ENCODE results near the gene STK11IP.

The STK11IP gene

DNA sequence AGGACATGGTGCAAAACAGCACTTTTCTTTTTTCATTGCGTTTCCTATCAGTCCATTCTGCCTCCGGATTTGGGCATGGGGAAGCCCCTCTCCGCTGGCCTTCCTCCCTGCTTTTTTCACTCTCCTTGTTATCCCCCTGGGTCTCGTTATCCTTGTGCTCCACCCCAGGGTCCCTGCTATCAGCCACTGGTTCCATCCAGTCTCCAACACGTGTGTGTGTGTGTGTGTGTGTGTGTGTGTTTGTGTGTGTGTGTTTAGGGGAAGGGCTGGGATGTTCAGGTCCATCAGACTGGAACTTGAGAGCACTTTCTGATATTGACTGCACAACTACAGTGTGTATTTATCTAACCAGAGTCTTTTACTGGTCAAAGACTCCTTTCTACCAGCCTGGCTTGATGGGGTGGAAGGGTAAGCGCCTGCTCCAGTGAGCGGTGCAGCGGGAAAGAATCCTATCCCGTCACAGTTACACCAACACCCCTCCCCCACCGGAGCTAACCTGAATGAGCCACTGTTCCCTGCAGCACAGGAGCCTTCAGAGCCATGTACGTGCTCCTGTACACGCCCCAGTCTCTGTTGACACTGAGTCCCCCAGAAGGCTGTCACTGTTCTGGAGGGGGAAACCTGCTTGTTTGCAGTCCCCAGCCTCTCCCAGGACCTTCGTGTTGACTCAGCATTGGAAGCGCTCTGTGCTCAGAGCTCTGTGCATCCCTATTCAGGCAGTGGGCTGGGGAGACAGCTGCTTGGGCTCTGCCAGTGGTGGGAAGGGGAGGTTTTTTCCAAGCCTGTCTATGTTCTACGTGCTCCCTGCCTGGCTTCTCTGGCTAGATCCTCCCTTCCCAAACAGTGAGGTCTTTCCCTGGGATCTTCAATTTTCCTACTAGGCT, 20.9 kb upstream of the STK11IP start:
- ChIA-PET CTCF (interaction anchor here (0.6 to 0.9 kb wide), 3 partner anchors 16 to 357 kb away, joined by 3 to 8 read pairs (median 3); no protein-coding TSS in a partner anchor), POLR2A (ENCODE audit: low non-redundant PET) (no interaction called here)
- no peak overlapping the region for H3K27ac ChIP-seq
- DNase-seq (ENCODE audit: low spot score): no peak
- TF ChIP-seq, protein P1, sequence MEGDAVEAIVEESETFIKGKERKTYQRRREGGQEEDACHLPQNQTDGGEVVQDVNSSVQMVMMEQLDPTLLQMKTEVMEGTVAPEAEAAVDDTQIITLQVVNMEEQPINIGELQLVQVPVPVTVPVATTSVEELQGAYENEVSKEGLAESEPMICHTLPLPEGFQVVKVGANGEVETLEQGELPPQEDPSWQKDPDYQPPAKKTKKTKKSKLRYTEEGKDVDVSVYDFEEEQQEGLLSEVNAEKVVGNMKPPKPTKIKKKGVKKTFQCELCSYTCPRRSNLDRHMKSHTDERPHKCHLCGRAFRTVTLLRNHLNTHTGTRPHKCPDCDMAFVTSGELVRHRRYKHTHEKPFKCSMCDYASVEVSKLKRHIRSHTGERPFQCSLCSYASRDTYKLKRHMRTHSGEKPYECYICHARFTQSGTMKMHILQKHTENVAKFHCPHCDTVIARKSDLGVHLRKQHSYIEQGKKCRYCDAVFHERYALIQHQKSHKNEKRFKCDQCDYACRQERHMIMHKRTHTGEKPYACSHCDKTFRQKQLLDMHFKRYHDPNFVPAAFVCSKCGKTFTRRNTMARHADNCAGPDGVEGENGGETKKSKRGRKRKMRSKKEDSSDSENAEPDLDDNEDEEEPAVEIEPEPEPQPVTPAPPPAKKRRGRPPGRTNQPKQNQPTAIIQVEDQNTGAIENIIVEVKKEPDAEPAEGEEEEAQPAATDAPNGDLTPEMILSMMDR (conservative IDR thresholded peaks at IDR 0.05; ENCODE audit: low read depth): no peak

- no peak for DNase-seq (ENCODE audit: low spot score)
- TF ChIP-seq, protein P1 (conservative IDR thresholded peaks at IDR 0.05; ENCODE audit: low read depth): no peak
- H3K27ac ChIP-seq: no peak overlapping the region
- ChIA-PET POLR2A (ENCODE audit: low non-redundant PET) (no interaction called here), CTCF (no interaction called here)
These were observed 18.6 kb upstream of the STK11IP start for GRCh38 chr2:219578811-219579613.

DNA sequence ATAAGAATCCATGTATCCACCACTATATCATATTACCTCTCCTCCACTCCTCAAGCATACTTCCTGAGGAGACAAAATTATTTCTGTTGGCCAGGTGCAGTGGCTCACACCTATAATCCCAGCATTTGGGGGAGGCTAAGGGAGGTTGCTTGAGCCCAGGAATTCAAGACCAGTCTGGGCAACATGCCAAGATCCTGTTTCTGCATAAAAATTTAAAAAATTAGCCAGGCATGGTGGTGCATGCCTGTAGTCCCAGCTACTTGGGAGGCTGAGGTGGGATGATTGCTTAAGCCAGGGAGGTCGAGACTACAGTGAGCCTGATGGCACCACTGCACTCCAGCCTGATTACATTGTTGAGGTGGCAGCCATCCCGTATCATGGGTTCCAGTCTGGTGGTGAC, 16.3 kb upstream of the STK11IP start:
- no peak for DNase-seq (ENCODE audit: low spot score)
- ChIA-PET POLR2A (ENCODE audit: low non-redundant PET) (no interaction called here), CTCF (interaction anchor here (0.8 kb wide), 1 partner anchor 40 kb away, joined by 3 read pairs; no protein-coding TSS in a partner anchor)
- TF ChIP-seq, protein P1 (conservative IDR thresholded peaks at IDR 0.05; ENCODE audit: low read depth): no peak
- no peak overlapping the region for H3K27ac ChIP-seq

DNA sequence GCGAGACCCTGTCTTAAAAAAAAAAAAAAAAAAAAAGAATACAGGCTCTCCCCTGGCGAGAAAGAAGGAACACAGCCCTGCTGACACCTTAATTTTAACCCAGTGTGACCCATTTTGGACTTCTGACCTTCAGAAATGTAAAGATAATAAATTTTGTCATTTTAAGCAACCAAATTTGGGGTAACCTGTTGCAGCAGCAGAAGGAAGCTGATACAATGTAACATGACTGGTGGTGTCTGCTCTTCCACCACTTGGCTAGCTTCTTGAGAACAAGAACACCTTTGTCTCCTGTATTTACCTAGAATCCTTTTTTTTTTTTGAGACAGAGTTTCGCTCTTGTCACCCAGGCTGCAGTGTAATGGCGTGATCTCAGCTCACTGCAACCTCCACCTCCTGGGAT, 6.6 kb upstream of the STK11IP start:
- ChIA-PET POLR2A (ENCODE audit: low non-redundant PET) (no interaction called here), CTCF (no interaction called here)
- TF ChIP-seq, protein P1 (conservative IDR thresholded peaks at IDR 0.05; ENCODE audit: low read depth): no peak
- DNase-seq (ENCODE audit: low spot score): no peak
- H3K27ac ChIP-seq: no peak overlapping the region

DNA sequence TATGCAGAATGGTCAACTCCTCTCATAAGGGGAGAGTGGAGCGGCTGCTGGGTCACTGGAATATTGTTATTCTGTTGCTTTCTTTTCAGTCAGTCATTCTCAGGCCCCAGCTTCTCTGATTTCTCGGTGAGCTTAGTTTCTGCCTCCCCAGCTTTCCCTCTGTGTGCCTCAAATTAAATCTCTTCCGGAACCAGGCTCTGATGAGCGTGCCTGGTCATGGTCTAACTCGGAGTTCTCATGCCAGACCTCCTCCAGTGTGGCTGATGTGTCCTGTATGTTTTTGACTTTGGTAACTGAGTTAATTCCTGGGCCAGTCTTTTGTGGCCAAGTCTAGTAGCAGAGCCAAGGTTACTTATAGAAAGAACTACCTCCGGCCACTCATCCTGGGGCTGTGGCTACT, 4.9 kb upstream of the STK11IP start:
- no peak overlapping the region for H3K27ac ChIP-seq
- TF ChIP-seq, protein P1 (conservative IDR thresholded peaks at IDR 0.05; ENCODE audit: low read depth): no peak
- ChIA-PET CTCF (no interaction called here), POLR2A (ENCODE audit: low non-redundant PET) (no interaction called here)
- DNase-seq (ENCODE audit: low spot score): no peak

DNA sequence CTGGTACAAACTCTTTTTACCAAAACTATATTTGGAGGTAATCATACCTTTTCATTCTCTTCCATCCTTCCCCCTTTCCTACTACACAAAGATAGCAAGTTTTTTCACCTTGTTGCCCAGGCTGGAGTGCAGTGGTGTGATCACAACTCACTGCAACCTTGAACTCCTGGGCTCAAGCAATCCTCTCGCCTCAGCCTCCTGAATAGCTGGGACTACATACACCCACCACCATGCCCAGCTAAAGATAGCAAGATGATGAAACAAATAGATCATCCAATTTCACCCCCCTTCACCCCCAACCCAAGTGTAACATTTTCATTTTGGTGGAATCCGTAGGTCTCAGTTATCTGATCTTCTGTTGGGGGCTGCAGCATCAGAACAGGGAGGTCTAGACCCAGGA, 4.5 kb upstream of the STK11IP start:
- POLR2A ChIA-PET (ENCODE audit: low non-redundant PET): no interaction called here
- TF ChIP-seq, protein P1 (conservative IDR thresholded peaks at IDR 0.05; ENCODE audit: low read depth): no peak
- no peak overlapping the region for H3K27ac ChIP-seq
- CTCF ChIA-PET: no interaction called here
- DNase-seq (ENCODE audit: low spot score): no peak
